Iris pigment epithelial cell (primary cell): ENCODE measurements around the gene CHD9.
"Not testable (repeated sequence)": the region's sequence is repeated elsewhere in the genome, so short reads cannot be mapped to it uniquely, and the experiment has no call there.

Experiments
- DNase-seq: peaks from one replicate; pipeline ENCODE4 v3.0.0-alpha.2; 2011; ENCODE audit warnings: low read depth

Gene CHD9, protein sequence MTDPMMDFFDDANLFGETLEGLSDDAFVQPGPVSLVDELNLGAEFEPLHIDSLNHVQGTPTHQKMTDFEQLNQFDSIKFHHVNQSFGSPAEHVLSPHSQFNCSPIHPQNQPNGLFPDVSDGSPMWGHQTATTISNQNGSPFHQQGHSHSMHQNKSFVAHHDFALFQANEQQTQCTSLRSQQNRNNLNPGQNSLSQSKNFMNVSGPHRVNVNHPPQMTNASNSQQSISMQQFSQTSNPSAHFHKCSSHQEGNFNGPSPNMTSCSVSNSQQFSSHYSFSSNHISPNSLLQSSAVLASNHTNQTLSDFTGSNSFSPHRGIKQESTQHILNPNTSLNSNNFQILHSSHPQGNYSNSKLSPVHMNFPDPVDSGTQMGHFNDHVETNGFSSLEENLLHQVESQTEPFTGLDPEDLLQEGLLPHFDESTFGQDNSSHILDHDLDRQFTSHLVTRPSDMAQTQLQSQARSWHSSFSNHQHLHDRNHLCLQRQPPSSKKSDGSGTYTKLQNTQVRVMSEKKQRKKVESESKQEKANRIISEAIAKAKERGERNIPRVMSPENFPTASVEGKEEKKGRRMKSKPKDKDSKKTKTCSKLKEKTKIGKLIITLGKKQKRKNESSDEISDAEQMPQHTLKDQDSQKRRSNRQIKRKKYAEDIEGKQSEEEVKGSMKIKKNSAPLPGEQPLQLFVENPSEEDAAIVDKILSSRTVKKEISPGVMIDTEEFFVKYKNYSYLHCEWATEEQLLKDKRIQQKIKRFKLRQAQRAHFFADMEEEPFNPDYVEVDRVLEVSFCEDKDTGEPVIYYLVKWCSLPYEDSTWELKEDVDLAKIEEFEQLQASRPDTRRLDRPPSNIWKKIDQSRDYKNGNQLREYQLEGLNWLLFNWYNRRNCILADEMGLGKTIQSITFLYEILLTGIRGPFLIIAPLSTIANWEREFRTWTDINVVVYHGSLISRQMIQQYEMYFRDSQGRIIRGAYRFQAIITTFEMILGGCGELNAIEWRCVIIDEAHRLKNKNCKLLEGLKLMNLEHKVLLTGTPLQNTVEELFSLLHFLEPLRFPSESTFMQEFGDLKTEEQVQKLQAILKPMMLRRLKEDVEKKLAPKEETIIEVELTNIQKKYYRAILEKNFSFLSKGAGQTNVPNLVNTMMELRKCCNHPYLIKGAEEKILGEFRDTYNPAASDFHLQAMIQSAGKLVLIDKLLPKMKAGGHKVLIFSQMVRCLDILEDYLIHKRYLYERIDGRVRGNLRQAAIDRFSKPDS (N-terminal part only)

DNA sequence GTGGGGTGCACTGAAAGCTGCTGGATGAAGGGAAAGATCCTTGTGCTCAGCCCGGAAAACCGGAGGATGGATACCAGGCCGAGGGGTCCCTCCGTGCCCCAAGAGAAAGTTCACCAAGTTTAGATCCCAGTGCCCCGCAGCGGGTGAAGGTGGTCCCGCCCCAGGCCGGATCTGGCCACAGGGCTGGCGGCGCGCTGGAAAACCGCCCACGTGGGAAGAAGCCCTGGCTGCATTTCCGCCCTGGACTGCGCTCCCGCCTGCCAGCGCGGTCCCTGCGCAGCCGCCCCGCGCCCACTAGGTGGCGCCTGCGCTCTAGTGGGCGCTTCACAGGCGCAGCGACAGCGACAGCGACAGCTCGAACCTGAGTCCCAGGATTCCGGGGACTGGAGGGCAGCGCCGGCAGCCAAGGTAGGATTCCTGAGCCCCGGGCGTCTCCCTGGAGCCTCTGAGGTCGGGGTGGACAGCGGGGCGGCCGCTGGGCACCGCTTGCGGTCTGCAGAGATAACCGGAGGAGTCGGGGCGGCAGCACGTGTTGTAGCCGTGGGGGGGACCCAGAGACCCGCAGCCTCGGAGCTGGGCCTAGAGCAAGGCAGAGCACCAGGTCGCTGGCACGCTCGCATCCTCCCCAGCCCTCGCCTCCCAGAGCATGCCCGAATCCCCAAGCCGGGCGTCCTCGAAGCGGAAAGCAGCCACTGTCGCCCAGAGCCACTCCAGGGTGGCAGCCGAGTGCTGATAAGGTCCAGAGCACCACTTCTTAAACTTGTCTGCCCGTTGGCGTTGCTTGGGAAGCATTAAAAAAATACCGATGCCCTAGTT, at the start of gene CHD9:
CHD9 (plus strand) TSS at position 322 of the 816 bp plus-strand sequence. CDS start 101,099 bp downstream, outside the sequence.
- DNase-seq: peak; percentile 75

DNA sequence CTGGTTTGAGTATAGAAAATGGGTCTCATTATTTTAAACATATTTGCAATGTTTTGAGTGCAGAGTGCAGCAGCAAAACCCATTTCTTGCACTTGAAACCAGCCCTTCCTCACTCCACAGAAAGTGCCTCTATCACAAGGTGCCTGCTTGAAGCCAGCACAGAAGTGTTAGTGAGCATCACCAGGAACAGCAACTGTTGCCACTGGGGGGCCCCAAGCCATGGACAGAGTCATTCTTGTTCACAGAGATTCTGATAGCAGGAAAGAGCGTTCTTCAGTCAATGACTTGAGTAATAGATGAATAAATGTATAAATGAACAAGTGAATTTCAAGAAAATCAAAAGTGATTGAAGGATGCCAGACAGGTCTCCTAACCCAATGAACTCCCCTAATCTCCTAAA, 47.7 kb upstream of the CHD9 start:
- no peak for DNase-seq

DNA sequence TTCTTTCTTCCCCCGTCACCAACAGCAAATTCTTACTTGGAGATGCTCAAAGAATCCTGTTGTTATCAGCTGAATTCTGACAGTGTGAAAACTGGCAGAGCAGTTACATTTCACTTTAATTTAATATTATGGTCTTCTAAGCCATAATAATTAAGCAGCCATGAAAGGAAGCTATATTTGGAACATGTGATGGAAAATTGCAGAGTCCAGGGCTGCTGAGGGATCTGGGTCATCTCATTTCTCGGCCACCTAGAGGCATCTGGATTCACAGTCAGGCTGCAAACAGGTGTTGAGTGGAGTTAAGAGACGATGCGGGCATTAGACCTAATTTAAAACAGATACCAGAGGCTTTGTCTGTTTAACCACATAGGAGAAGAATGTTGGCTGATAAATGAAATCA, 40.5 kb upstream of the CHD9 start:
- no peak for DNase-seq

DNA sequence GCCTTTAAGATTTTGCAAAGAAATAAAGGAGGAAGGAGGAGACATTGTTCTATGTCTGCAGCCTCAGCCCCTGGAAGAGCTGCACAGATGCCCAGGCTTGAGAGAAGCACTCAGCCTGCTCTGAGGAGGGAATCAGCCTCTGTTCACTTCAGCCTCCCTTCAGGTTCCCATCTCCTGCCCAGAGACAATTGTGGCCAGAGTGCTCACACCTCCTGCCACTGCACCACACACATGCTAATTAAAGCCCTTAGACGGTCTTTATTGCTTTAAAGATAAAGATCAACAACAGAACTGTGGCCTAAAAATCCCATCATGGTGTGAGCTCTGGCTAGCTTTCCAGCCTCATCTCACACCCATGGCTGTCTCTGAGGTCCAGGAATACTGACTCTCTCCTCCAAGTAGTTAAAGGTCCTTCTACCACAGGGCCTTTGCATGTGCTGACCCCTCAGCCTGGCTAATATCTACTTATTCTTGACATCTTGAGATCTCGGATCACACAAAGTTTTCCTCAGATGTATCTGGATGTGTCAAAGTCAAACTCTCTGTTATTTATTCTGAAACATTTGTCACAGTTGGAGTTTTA, 35.9 kb upstream of the CHD9 start:
- no peak for DNase-seq

DNA sequence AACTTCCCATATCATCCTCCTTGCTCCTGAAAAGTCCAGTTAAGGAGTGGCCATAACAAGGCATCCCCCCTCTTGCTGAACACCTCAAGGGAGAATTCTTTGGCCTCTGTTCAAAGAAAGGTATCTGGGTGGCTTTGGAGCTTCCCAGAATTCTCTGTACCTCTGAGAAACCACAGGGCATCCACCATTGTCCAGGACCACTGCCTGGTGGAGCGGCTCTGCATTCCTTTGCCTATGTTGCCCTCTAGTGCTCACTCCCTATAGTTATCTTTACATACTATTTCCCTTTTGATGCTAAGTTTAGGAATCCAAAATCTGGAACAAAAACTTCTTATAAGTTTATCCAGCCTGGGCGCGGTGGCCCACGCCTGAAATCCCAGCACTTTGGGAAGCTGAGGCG, 32.4 kb upstream of the CHD9 start:
- peak; percentile 40 for DNase-seq

DNA sequence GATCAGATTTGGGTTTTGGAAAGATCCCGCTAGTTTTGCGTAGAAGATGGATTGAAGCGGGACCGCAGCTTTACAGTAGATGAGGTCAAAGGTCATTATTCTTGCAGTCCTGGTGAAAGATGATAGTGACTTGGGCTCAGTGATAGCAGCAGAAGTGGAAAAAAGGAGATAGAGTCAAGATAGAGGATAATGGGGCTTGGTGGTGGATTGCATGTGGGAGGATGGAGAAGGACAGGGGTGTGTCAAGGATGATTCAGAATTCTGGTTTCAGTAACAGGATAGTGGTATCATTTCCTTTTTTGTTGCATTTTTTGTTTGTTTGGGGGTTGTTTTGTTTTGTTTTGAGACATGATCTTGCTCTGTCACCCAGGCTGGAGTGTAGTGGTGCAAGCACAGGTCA, 30.7 kb upstream of the CHD9 start:
- DNase-seq: no peak

DNA sequence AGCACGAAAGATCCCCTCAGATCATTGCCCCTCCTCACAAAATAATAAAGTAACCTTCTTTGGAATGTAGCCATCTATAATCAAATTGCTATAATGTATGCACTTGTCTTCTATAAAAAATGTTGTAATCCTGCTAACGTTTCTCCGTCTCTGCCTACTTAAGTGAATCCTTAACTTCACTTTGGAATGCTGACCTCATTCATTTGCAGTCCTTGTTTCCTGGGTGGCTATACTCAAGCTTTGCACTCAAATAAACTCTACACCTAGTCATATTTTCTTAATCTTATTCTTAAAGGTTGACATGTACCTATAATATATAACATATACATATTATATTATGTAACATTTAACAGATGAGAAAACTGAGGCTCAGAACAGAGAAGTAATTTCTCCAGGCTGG, 24.8 kb upstream of the CHD9 start:
- DNase-seq: no peak

DNA sequence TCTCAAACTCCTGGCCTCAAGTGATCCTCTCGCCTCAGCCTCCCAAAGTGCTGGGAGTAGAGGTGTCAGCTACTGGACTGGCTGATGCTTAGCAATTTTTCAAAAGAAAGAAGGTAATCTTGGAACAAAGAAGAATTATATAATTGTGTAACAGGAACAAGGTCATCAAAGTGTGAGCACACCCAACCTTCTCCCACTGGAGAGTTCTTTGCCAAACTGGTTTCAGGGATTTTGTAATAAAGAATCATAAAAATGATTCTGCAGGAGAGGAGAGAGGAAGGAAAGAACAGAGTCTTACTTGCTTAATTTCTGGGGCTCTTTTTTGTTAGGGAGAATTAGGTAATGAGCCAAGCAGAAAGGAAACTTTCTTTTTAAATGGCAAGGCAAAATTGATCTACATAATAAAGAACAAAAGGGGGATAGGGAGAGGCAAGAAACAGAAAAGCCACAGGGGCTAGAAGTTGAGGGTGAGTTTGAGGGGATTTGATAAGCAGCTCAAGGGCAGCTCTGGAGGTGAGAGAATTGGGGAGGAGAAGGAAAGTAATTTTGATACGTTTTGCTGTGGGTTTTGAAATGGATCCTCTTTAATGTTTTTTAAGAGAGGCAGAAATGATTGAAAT, 23.4 kb upstream of the CHD9 start:
- DNase-seq: no peak

DNA sequence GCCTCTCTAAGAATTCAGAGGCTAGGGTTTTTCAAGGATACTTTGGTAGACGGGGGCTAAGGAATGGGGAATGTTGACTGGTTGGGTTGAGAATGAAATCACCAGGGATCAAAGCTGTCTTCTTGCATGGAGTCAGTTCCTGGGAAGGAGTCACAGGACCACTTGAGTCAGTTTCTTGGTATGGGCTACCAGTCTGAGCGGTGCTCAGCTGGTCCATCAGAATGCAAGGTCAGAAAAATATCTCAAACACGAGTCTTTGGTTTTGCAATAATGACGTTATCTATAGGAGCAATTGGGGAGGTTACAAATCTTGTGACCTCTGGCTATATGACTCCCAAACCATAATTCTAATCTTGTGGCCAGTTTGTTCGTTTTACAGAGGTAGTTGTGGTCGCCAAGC, 20.5 kb upstream of the CHD9 start:
- peak; percentile 29 for DNase-seq

DNA sequence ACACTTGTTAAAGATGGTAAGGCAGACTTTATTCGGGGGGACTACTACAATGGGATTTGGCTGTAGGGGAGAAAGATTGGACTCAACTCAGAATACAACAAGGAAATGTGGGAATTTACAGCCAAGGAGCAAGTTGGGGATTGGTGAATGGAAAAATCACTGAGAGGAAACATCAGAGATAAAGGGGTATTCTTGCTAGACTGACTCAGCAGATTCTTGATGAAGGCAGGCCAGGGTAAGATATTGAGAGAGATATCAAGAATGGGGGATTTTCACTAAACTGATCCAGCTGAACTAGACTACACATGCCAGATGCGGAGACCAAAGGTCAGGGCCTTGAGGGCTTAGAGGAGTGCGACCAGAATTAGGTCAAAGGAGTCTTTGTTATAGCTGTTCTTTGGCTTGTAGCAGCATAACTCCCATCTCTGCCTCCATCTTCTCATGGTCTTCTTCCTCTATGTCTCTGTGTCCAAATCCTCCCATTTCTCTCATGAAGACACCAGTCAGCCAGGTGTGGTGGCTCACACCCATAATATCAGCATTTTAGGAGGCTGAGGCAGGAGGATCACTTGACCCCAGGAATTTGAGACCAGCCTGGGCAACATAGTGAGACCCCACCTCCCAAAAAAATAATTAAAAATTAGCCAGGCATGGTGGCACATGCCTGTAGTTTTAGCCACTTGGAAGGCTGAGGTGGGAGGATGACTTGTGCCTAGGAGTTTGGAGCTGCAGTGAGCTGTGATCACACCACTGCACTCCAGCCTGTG, 19.4 kb upstream of the CHD9 start:
- no peak for DNase-seq

DNA sequence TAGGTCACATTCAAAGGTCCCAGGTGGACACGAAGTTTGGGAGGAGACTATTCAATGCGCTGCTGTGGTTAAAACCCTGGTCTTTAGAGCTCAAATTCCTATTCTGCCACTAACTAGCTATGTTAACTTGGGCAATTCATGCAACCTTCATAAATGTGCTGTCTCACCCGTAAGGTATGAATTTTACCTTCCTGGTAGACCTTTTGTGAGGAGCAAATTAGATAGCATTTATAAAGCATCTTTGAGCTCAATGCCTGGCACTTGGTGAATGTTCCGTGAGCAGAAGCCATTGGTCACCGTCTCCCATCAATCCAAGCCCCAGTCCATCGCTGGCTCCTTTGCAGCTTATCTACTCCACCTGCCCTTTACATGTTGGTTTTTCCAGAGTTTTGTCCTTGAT, 18.7 kb upstream of the CHD9 start:
- no peak for DNase-seq

DNA sequence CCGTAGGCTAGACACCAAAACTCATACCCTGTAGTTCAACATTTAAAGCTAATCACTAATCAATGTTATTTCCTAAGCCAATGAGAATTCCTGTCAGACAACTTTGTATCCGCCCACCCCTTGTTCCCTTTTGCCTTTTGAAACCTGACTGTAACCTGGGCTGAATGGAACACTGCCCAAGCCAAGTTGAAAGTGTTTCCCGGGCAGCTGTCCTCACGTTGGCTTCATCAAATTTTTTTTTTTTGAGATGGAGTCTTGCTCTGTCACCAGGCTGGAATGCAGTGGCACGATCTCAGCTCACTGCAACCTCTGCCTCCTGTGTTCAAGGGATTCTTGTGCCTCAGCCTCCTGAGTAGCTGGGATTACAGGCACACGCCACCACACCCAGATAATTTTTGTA, 18.1 kb upstream of the CHD9 start:
- DNase-seq: not testable (repeated sequence)

DNA sequence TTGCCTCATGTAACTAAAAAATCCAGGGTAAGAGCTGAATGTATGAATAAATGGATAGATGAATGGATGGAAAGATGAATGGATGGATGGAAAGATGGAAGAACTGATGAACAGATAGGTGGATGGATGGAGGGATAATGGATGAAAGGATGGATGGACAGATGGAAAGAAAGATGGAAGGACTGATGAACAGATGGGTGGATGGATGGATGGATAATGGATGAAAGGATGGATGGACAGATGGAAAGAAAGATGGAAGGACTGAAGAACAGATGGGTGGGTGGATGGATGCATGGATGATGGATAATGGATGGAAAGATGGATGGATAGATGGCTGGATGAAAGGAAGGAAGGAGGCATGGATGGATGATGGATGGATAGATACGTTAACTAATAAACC, 14.0 kb upstream of the CHD9 start:
- DNase-seq: no peak

DNA sequence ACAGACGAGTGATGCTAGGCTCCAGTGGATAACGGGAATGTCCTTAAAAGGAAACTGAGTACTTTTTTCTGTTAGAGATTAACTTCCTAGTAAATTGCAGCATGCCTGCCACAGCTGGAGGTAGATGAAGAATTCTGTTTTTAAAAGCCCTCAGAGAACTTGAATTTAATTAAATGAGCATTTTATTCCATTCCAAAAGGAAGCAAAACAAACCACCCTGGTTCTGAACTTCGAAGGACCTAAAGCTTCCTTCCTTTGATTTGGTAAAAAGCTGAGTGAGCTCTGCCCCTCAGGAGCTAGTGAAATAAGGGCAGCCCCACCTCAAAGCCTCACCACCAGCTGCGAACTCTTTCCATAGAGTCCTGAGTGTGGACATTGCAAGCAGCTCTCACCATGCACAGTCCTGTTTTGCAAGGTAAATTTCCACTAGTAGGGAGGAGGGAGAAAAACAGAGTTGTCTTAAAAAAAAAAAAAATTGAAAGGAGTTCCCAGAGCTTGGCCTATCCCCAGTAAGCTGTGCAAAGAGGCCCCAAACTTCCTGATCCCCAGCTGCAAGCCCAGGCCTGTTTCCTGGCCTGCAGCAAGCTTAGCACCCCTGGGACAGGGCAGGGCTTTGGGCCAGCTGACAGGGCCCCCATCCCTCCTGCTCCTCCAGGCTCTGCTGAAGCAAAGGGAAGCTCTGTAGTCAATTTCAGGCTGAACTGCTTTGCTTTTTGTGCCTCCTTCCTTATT, 13.3 kb upstream of the CHD9 start:
- peak; percentile 31 for DNase-seq

DNA sequence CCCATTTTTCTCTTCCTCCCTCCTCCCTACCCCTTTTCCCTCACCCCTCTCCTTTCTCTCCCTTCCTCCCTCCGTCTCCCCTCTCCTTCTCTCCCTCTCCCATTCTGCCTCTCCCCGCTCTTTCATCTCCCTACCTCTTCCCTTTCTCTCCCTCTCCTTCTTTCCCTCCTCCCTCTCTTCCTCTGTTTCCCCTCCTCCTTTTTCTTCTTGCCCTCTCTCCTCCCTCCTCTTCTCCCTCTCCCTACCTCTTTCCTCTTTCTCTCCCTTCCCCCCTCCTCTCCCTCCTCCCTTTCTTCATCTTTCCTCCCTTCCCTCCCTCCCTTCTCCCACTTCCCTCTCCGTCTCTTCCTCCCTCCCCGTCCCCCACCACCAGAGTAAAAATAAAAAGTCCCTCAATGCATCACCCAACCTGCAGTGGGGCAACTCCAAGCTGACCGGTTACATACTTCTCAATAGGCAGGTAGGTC, 12.5 kb upstream of the CHD9 start:
- no peak for DNase-seq

DNA sequence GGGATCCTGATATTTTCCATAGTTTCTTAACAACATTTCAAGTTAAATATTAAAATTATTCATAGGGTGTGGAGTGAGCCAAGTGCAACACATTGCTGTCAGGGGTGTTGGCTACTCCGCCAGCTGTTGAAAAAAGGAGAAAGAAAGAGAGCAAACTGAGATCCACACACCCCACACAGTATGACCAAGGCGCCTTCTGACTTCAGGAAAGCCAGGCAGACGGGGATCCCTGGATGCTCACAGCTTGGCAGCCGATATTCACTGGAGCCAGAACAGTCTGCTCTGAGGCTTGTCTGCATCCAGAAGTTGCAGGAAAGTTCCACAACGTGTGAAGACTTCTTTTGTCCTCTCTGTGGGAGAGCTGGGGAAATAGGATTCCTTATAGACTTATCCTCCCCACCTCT, 11.4 kb upstream of the CHD9 start:
- DNase-seq: no peak

DNA sequence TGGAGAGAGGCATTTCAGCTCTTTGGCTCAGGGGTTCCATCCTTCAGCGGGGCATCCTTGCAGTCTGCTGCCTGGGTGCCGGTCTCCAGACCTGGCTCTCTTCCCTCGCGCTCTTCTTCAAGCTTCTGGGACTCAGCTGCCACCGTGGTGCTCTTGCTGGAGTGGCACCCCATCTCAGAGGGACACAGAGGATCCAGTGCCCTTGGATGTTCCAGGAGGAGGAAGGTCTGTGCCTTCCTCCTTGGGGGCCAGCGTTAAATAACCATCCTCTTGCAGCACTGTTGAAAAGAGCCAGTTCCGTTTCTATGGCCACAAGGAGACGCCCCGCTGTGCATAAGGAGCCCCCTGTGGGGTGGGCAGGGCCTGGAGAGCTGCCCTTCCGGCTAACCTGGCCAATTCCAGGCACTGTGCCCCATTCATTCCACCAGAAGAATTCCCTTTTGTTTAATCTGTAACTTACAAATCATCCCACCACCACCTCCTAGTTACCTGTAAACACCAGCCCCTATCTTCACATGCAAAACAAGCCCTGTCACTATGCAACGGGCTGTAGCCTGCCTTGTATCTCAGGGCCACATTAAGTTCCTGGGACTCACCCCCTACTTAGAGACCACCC, 10.7 kb upstream of the CHD9 start:
- DNase-seq: no peak

DNA sequence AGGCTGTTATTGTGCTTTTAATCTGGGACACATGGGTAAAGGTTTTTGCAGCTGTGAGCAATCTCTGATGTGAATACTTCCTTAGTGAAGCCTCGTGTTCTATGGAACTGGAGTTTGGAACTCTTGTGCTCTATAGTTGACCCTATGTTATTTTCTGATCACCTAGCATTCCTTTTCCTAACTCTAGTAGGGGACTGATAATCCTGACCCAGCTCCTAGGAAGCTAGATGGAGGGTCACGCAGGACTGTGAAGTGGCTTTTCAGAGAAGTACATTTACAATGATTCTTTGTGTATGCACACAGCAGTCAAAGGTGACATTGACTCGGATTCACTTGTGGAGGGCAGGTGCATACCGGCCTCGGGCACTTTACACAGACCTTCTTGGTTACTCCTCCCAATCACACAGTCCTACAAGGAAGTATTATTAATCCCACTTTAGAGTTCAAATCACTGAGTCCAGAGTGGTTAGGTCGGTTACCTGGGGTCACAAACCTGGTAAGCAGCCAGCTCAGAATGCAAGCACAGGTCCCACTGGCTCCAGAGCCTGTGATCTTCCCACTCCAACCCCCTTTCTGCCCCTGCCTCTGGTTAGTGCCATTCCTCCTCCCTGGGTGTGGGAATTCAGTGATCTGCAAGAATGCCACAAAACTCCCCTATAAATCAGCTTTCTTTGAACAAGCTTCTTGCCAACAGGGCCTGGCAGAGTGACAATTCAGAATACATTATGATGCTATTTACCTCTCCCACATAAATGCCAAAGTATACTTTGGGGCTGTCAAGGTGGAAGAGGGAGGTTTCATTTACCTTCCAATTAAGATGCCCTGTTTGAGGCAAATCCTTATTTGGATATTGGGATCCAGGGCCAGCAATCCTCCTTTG, 9.2 kb upstream of the CHD9 start:
- no peak for DNase-seq
